GM19328 (cell line): Measurements from ENCODE around the gene HSD11B2.

Experiments used
- ATAC-seq: cut with Tn5 transposase; IDR thresholded peaks from one replicate; pipeline ENCODE4 v1.9.1; 2021; ENCODE audit warnings: mild to moderate bottlenecking, moderate library complexity; ENCODE audit not compliant: unreplicated experiment

Gene HSD11B2

GRCh38 chr16:67430977-67431774, at the start of gene HSD11B2:
HSD11B2 (plus strand) TSS chr16:67431121; CDS start chr16:67431249, 128 bp downstream.
- ATAC-seq, result no peak

- no peak for ATAC-seq
Observed at GRCh38 chr16:67383284-67383683, 47.6 kb upstream of the HSD11B2 start.

- no peak for ATAC-seq
Observed at GRCh38 chr16:67384778-67385510, 46.0 kb upstream of the HSD11B2 start.

- ATAC-seq, result no peak
Observed at GRCh38 chr16:67386861-67387455, 44.0 kb upstream of the HSD11B2 start.

GRCh38 chr16:67387479-67388079, 43.3 kb upstream of the HSD11B2 start:
- ATAC-seq, result no peak

- no peak for ATAC-seq
Observed at GRCh38 chr16:67388191-67388590, 42.7 kb upstream of the HSD11B2 start.

- ATAC-seq, result no peak
Observed at GRCh38 chr16:67388591-67388990, 42.3 kb upstream of the HSD11B2 start.

- ATAC-seq, result no peak
Observed at GRCh38 chr16:67389911-67390815, 40.8 kb upstream of the HSD11B2 start.

- ATAC-seq, result no peak
Observed at GRCh38 chr16:67390816-67391423, 40.0 kb upstream of the HSD11B2 start.

- ATAC-seq, result no peak
Observed at GRCh38 chr16:67391424-67392300, 39.3 kb upstream of the HSD11B2 start.

- no peak for ATAC-seq
Observed at GRCh38 chr16:67392301-67393059, 38.4 kb upstream of the HSD11B2 start.

- ATAC-seq, result no peak
Observed at GRCh38 chr16:67393111-67393787, 37.7 kb upstream of the HSD11B2 start, which contains the start of gene TPPP3. TPPP3 (minus strand) TSS chr16:67393498; CDS start chr16:67391111, 2,387 bp downstream.

GRCh38 chr16:67393788-67394154, 37.1 kb upstream of the HSD11B2 start:
- ATAC-seq, result no peak

GRCh38 chr16:67394155-67395104, 36.5 kb upstream of the HSD11B2 start:
- no peak for ATAC-seq

GRCh38 chr16:67395105-67395457, 35.8 kb upstream of the HSD11B2 start:
- no peak for ATAC-seq

- ATAC-seq, result no peak
Observed at GRCh38 chr16:67395458-67396158, 35.3 kb upstream of the HSD11B2 start.
